ENCODE data around the gene SMIM22.

Gene SMIM22

DNA sequence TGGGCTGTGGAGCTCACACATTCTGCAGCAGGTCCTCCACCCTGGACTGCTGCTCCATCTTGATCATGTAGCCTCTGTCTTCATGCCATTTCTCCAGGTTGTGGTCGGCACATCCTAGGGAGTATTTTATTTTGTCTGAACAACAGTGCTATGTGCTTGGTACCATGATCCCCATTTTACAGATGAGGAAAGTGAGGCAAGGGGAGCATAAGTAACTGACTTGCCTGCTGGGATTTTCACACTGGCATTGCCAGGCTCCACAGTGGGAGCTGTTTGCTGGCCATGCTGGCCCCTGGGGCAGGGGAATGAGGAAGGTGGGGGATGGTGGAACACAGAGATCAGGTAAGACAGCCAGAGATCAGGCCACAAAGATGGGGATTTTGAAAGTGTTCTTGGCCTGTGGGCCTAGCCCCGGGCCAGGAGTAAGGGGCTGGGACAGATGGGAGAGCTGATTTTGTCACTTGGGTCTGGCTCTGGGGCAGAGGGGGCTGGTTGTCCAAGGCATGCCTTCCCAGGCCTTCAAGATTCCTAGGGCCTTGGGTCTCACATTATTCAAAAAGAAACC lies 18.9 kb upstream of the SMIM22 start:
- H3K4me3 Mint-ChIP-seq: no peak overlapping the region
- H3K9me3 Mint-ChIP-seq: no peaks in the 10 kb centered on the region
- H3K27ac Mint-ChIP-seq: no peak overlapping the region
- no peak for DNase-seq
- no peaks in the 10 kb centered on the region for H3K36me3 Mint-ChIP-seq (ENCODE audit: low read depth)
- TF ChIP-seq, protein P1, sequence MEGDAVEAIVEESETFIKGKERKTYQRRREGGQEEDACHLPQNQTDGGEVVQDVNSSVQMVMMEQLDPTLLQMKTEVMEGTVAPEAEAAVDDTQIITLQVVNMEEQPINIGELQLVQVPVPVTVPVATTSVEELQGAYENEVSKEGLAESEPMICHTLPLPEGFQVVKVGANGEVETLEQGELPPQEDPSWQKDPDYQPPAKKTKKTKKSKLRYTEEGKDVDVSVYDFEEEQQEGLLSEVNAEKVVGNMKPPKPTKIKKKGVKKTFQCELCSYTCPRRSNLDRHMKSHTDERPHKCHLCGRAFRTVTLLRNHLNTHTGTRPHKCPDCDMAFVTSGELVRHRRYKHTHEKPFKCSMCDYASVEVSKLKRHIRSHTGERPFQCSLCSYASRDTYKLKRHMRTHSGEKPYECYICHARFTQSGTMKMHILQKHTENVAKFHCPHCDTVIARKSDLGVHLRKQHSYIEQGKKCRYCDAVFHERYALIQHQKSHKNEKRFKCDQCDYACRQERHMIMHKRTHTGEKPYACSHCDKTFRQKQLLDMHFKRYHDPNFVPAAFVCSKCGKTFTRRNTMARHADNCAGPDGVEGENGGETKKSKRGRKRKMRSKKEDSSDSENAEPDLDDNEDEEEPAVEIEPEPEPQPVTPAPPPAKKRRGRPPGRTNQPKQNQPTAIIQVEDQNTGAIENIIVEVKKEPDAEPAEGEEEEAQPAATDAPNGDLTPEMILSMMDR (IDR thresholded peaks at IDR 0.05): no peak
- no peaks in the 10 kb centered on the region for H3K4me1 Mint-ChIP-seq
- peaks cover 7% of the 10 kb centered on the region for H3K27me3 Mint-ChIP-seq (ENCODE audit: low read depth, poor library complexity)

DNA sequence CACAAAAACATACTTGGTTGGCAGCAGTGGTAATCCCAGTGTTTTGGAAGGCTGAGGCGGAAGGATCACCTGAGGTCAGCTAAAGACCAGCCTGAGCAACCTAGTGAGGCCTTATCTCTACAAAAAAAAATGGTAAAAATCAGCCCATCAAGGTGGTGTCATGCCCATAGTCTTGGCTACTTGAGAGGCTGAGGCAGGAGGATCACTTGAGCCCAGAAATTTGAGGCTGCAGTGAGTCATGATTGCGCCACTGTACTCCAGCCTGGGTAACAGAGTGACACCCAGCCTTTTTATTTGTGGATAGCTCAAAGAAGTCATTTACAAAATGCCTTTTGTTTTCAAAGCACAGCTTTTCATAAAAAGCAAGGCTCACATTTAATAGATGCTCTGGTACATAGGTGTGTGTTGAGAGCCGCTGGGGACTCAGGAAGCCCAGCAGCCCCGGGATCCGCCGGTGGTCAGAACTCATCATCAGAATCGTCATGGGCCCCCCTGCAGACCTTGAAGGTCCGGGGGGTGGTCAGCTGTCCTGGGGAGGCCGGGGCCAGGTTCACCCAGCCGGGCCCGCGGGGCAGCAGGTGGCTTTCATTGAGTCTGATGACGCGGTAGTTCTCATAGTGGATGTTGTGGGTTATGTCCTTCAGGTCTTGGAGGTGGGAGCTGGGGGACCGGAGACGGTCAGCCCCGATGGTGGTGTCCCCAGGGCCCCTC lies 17.7 kb upstream of the SMIM22 start:
- Mint-ChIP-seq H3K27ac (no peak overlapping the region), H3K4me1 (no peaks in the 10 kb centered on the region), H3K9me3 (no peaks in the 10 kb centered on the region), H3K27me3 (ENCODE audit: low read depth, poor library complexity) (peaks cover 11% of the 10 kb centered on the region), H3K4me3 (no peak overlapping the region), H3K36me3 (ENCODE audit: low read depth) (no peaks in the 10 kb centered on the region)
- DNase-seq: no peak
- TF ChIP-seq, protein P1 (IDR thresholded peaks at IDR 0.05): no peak

DNA sequence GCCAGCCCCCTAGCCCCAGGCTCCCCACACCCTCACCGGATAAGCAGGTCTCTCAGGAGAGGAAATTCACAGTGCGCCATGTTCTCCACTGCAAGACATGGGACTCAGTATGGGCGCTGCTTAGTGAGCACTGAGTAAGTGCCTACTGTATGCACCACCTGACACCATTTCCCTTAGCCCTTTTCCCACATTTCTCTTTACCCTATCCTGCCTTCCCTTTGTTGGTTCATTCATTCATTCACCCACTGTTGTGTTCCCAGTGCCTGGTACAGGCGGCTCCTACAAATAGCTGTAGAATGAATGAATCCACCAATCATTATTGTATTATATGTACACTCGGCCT lies 17.1 kb upstream of the SMIM22 start:
- DNase-seq: no peak
- peaks cover 13% of the 10 kb centered on the region for H3K27me3 Mint-ChIP-seq (ENCODE audit: low read depth, poor library complexity)
- TF ChIP-seq, protein P1 (IDR thresholded peaks at IDR 0.05): no peak
- H3K9me3 Mint-ChIP-seq: no peaks in the 10 kb centered on the region
- H3K4me3 Mint-ChIP-seq: no peak overlapping the region
- H3K4me1 Mint-ChIP-seq: no peaks in the 10 kb centered on the region
- no peaks in the 10 kb centered on the region for H3K36me3 Mint-ChIP-seq (ENCODE audit: low read depth)
- H3K27ac Mint-ChIP-seq: no peak overlapping the region

DNA sequence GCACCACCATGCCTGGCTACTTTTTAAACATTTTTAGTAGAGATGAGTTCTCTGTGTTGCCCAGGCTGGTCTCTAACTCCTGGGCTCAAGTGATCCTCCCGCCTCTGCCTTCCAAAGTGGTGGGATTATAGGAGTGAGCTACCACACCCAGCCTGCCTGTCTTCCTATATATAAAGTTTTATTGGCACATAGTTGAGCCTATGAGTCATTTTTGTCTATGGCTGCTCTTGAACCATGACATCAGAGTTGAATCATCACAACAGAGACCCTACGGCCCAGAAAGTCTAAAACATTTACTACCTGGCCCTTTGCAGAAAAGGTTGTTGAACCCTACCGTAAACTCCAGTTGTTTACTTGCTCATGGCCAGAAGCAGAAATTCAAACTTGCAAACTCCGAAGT lies 14.9 kb upstream of the SMIM22 start:
- TF ChIP-seq, protein P1 (IDR thresholded peaks at IDR 0.05): no peak
- Mint-ChIP-seq H3K9me3 (no peaks in the 10 kb centered on the region), H3K4me1 (no peaks in the 10 kb centered on the region), H3K27ac (no peak overlapping the region), H3K36me3 (ENCODE audit: low read depth) (no peaks in the 10 kb centered on the region), H3K27me3 (ENCODE audit: low read depth, poor library complexity) (peaks cover 14% of the 10 kb centered on the region), H3K4me3 (no peak overlapping the region)
- no peak for DNase-seq

DNA sequence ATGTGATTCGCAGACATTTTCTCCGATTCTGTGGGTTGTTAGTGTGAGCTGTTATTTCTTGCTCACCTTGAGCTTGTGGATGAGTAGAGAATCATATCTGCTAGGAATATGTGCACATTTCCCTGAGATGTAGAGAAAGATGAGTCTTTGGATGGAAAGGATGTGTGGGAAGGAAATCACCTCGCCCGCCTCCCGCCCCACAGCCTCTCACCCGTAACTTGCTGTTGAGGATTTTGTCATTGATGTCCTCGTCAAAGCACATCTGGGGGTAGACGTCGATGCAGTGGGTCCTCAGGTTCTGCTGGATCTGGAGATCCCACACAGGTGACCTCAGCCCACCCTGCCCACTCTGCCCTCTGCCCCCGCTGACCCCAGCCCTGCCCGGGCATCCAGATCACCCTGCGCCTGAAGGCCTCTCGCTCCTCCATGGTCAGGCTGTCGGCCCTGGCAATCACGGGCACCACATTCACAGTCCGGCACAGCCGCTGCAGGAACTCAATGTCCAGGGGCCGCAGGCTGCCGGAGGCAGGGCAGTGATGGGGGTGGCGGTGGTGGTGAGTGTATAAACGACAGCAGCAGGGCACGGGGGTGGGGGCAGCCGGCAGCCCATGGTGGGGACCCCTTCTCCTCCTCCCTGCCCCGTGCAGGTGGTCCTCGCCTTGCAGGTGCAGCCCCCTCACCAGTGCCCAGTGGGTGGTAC lies 11.8 kb upstream of the SMIM22 start:
- Mint-ChIP-seq H3K4me1 (peaks cover 8% of the 10 kb centered on the region), H3K36me3 (ENCODE audit: low read depth) (no peaks in the 10 kb centered on the region), H3K27ac (no peak overlapping the region), H3K4me3 (no peak overlapping the region), H3K9me3 (no peaks in the 10 kb centered on the region), H3K27me3 (ENCODE audit: low read depth, poor library complexity) (peaks cover 10% of the 10 kb centered on the region)
- DNase-seq: no peak
- TF ChIP-seq, protein P1 (IDR thresholded peaks at IDR 0.05): no peak

Data from nephron progenitor cell (in vitro differentiated cells).